ENCODE results near the gene CTDP1.

Gene CTDP1

DNA sequence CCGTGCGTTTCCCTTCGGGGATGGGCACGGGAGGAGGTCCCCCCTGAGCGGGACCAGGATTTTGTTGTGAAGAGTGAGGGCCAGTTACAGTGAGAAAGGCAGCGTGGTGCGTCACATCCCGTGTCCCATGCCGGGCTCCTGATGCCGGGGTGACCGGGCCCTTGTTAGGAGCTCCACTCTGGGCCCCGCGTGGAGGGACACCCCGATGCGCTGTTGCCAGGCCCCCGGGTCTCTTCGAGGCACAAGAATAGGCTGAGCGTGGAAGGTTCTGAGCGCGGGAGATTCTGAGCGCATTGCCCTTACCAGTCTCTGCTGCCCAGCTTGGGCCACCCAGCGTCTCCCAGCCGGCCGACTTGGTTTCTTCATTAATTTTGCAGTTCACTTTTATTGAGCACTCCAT lies 17.6 kb downstream of the CTDP1 start:
- no peak overlapping the region for H3K4me3 Mint-ChIP-seq
- peaks cover 9% of the 10 kb centered on the region for H3K4me1 Mint-ChIP-seq (ENCODE audit: low read depth)
- H3K27me3 Mint-ChIP-seq, result no peaks in the 10 kb centered on the region
- H3K9me3 Mint-ChIP-seq (ENCODE audit: low read depth), result no peaks in the 10 kb centered on the region
- no peaks in the 10 kb centered on the region for H3K36me3 Mint-ChIP-seq
- no peak overlapping the region for H3K27ac Mint-ChIP-seq

DNA sequence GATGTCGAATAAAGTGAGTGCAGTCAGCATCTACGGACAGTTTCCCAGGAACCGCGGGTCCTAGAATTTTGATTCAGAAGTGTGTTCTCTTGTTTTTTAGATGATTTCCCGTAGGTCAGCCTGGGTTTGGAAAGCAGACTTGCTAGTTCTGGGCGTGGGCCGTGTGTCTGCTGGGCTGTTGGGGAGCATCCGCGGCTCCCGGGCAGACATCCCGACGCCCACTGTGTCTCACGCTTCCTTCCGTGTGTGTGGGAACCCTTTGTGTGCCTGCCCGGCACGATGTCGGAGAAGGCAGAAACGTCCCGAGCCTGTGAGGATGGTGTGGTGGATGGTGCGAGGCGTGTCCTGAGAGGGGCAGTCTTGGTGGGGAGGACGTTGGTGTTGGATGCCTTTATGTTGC lies 18.4 kb downstream of the CTDP1 start:
- no peaks in the 10 kb centered on the region for H3K9me3 Mint-ChIP-seq (ENCODE audit: low read depth)
- H3K4me1 Mint-ChIP-seq (ENCODE audit: low read depth), result peaks cover 3% of the 10 kb centered on the region
- no peak overlapping the region for H3K27ac Mint-ChIP-seq
- no peaks in the 10 kb centered on the region for H3K27me3 Mint-ChIP-seq
- H3K36me3 Mint-ChIP-seq, result no peaks in the 10 kb centered on the region
- no peak overlapping the region for H3K4me3 Mint-ChIP-seq

GRCh38 chr18:79698668-79699335 lies 19.2 kb downstream of the CTDP1 start:
- no peaks in the 10 kb centered on the region for H3K9me3 Mint-ChIP-seq (ENCODE audit: low read depth)
- peaks cover 4% of the 10 kb centered on the region for H3K36me3 Mint-ChIP-seq
- no peaks in the 10 kb centered on the region for H3K27me3 Mint-ChIP-seq
- H3K4me3 Mint-ChIP-seq, result no peak overlapping the region
- peaks cover 1% of the 10 kb centered on the region for H3K4me1 Mint-ChIP-seq (ENCODE audit: low read depth)
- no peak overlapping the region for H3K27ac Mint-ChIP-seq

- Mint-ChIP-seq H3K9me3 (ENCODE audit: low read depth) (no peaks in the 10 kb centered on the region), H3K4me3 (no peak overlapping the region), H3K36me3 (peaks cover 4% of the 10 kb centered on the region), H3K27ac (no peak overlapping the region), H3K4me1 (ENCODE audit: low read depth) (peaks cover 1% of the 10 kb centered on the region), H3K27me3 (no peaks in the 10 kb centered on the region)
Observed at GRCh38 chr18:79699653-79700052, 20.1 kb downstream of the CTDP1 start.

DNA sequence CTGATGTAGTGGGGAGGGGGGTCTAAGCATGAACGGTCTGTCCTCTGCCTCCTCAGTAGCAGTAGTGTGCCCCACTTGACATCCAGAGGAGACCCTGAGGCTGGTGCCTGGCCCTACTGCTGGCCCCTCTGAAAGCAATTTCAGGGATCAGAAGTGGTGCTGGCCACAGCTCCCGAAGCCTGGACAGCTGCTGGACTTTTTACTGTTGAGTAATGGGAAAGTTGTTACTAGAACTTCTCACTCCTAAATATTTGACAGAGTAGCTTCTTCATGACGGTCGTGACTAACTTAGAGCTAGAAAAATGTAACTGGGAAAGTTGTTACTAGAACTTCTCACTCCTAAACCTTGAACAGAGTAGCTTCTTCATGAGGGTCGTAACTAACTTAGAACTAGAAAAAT lies 23.3 kb downstream of the CTDP1 start:
- Mint-ChIP-seq H3K9me3 (ENCODE audit: low read depth) (no peaks in the 10 kb centered on the region), H3K4me1 (ENCODE audit: low read depth) (peaks cover 1% of the 10 kb centered on the region), H3K27ac (no peak overlapping the region), H3K4me3 (no peak overlapping the region), H3K27me3 (no peaks in the 10 kb centered on the region), H3K36me3 (peaks cover 4% of the 10 kb centered on the region)

GRCh38 chr18:79704631-79705030 lies 25.0 kb downstream of the CTDP1 start:
- peaks cover 1% of the 10 kb centered on the region for H3K4me1 Mint-ChIP-seq (ENCODE audit: low read depth)
- H3K27ac Mint-ChIP-seq, result no peak overlapping the region
- H3K27me3 Mint-ChIP-seq, result no peaks in the 10 kb centered on the region
- peaks cover 4% of the 10 kb centered on the region for H3K36me3 Mint-ChIP-seq
- no peak overlapping the region for H3K4me3 Mint-ChIP-seq
- H3K9me3 Mint-ChIP-seq (ENCODE audit: low read depth), result no peaks in the 10 kb centered on the region

DNA sequence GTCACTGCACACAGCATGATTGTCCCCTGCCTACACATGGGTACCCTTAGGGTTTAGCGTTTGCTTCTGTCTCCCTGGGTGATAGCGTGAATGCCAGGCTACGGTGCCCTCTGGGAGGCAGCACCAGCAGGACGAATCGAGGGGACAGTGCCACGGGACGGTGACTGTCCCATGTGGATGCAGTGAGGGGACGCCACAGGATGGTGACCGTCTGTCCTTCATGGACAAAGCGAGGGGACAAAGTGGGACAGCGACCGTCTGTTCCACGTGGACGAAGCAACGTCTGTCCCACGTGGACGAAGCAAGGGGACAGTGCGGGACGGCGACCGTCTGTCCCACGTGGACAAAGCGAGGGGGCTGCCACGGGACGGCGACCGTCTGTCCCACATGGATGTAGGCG lies 25.7 kb downstream of the CTDP1 start:
- peaks cover 4% of the 10 kb centered on the region for H3K36me3 Mint-ChIP-seq
- no peaks in the 10 kb centered on the region for H3K4me1 Mint-ChIP-seq (ENCODE audit: low read depth)
- H3K9me3 Mint-ChIP-seq (ENCODE audit: low read depth), result no peaks in the 10 kb centered on the region

DNA sequence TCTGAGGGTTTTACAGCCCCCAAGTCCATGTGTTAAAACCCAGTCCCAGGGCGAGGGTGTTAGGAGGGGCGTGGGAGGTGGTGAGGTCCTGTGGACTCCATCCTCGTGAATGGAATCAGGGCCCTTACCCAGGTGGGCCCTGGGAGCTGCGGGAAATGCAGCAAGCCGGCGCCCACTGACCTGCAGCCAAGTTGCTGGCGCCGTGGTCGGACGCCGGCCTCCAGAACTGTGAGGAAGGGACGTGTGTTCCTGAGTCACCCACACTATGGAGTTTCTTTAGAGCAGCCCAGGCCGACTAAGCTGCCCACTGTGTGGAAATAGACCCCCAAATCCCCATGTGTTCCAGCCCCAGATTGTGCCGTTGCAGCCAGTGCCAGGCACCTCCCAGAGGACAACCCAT lies 26.4 kb downstream of the CTDP1 start:
- Mint-ChIP-seq H3K9me3 (ENCODE audit: low read depth) (no peaks in the 10 kb centered on the region), H3K4me3 (no peak overlapping the region), H3K4me1 (ENCODE audit: low read depth) (no peaks in the 10 kb centered on the region), H3K27ac (no peak overlapping the region), H3K36me3 (peaks cover 4% of the 10 kb centered on the region), H3K27me3 (no peaks in the 10 kb centered on the region)

More for the DNA sequence above, 25.7 kb downstream of the CTDP1 start:
- no peaks in the 10 kb centered on the region for H3K27me3 Mint-ChIP-seq
- H3K27ac Mint-ChIP-seq, result no peak overlapping the region
- no peak overlapping the region for H3K4me3 Mint-ChIP-seq

DNA sequence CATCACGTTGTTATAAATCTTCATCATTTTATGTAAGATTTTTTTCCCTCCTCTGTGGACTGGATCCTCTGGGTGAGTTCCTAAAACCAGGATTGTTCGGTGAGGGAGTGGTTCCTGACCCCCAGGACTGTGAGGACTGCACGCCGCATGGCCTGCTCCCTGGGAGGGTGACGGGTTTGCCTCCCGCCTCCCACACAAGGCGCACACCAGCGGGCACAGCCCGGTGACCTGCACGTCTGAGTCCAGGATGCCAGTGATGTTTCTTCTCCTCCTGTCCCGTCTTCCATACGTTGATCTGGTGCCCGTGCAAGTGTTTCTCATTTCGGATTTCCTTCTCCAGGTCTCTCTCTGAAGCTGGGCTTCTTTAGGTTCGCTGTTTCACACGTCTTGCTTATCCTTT lies 27.1 kb downstream of the CTDP1 start:
- Mint-ChIP-seq H3K9me3 (ENCODE audit: low read depth) (no peaks in the 10 kb centered on the region), H3K27ac (no peak overlapping the region), H3K4me1 (ENCODE audit: low read depth) (no peaks in the 10 kb centered on the region), H3K27me3 (no peaks in the 10 kb centered on the region), H3K36me3 (peaks cover 4% of the 10 kb centered on the region), H3K4me3 (no peak overlapping the region)

DNA sequence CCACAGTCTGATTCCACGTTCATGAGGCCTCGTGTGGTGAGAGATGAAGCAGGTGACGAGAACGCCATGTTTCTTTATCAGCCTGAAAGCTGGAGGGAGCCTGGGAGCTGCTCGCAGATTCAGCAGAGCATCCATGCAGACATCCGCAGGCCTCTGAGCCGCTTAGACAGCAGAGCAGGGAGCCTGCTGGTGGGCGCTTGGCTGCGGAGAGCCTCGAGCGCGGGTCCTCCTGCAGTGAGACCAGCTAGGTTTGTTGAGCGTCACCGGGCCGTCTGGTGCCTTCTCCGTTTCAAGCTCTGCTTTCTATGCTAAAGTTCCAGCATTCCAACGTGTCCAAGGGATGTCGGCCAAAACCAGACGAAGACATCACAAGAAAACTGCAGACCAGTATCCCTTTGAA lies 27.6 kb downstream of the CTDP1 start:
- no peak overlapping the region for H3K4me3 Mint-ChIP-seq
- H3K9me3 Mint-ChIP-seq (ENCODE audit: low read depth), result no peaks in the 10 kb centered on the region
- H3K27me3 Mint-ChIP-seq, result no peaks in the 10 kb centered on the region
- peaks cover 4% of the 10 kb centered on the region for H3K36me3 Mint-ChIP-seq
- no peak overlapping the region for H3K27ac Mint-ChIP-seq
- no peaks in the 10 kb centered on the region for H3K4me1 Mint-ChIP-seq (ENCODE audit: low read depth)

DNA sequence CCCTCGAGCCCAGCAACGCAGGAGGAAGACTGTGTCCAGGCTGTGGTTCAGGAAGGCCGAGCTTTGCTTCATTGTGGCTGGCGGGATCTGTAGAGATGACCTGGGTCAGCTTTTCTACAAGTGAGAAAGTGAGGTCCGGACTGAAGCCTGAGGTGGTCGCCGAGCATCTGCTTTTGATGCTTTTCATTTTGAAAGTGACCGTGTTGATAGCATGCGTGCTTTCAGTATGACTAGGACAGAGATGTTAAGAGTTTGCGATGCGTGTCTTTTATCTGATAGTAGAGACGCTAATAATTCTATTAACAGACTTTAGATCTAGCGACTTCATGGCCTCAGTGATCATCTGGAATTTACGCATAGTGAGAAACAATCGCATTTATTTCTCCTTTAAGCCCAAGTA lies 28.1 kb downstream of the CTDP1 start:
- Mint-ChIP-seq H3K4me1 (ENCODE audit: low read depth) (no peaks in the 10 kb centered on the region), H3K27me3 (no peaks in the 10 kb centered on the region), H3K9me3 (ENCODE audit: low read depth) (no peaks in the 10 kb centered on the region), H3K4me3 (no peak overlapping the region), H3K36me3 (peaks cover 4% of the 10 kb centered on the region), H3K27ac (no peak overlapping the region)

DNA sequence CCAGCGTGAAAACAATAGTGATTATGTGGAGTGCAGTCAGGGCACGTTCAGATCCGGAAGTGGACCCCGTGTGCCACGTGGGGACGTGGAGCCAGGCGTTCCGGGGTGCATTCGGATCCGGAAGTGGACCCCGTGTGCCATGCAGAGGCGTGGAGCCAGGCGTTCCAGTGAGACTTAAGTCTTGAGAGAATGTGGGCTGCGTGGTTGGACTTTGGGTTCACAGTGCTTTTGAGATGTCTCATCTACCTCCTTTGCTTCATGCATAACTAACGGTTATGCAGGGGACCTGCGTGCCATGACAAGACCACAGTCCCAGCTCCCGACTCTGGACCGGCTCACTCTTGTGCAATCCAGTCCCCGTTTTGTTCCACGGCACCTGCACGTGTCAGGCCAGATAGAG lies 28.8 kb downstream of the CTDP1 start:
- Mint-ChIP-seq H3K36me3 (peaks cover 4% of the 10 kb centered on the region), H3K27me3 (no peaks in the 10 kb centered on the region), H3K9me3 (ENCODE audit: low read depth) (no peaks in the 10 kb centered on the region), H3K27ac (no peak overlapping the region), H3K4me3 (no peak overlapping the region), H3K4me1 (ENCODE audit: low read depth) (no peaks in the 10 kb centered on the region)

DNA sequence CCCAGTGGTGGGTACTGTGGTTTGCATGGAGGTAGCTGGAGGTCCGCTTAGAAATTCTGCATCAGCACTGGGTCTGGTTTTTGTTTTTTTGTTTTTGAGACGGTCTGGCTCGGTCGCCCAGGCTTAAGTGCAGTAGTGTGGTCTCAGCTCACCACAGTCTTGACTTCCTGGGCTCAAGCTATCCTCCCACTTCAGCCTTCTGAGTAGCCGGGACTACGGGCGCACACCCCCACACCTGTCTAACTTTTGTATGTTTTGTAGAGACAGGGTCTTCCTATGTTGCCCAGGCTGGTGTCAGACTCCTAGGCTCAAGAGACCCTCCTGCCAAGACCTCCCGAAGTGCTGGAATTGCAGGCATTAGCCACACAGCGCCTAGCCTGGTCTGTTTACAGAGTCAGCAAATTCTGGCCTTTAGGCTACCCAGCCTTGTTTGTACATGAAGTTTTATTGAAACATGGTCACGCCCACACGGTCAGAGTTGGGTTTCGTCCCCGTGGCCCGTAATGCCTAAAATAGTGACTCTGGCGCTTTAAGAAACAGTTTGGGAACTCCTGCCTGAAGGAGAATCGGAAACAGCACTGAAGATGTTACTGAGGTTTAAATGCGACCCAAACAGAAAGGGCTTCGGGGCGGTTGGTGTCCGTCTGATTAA lies 32.7 kb downstream of the CTDP1 start:
- H3K9me3 Mint-ChIP-seq (ENCODE audit: low read depth), result no peaks in the 10 kb centered on the region

DNA sequence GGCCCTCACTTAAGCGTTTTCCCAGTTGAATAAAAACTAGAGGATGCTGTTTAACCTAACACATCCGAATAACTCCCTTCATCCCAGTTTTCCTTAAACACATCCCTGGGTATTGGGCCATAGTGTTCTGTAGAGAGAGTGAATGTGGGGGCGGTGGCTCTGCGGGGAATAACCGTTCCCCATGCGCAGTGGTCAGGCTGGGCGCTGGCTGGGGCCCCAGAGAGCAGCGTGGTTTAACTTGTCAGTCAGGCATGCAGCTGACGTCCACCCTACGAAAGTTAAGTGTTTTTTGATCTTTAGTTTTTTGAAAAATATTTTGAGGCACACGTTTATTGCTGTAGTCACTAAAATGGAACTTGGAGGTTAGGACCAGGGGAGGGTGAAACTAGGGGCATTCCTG lies 33.7 kb downstream of the CTDP1 start:
- peaks cover 2% of the 10 kb centered on the region for H3K4me1 Mint-ChIP-seq (ENCODE audit: low read depth)
- peaks cover 2% of the 10 kb centered on the region for H3K36me3 Mint-ChIP-seq
- H3K27ac Mint-ChIP-seq, result no peak overlapping the region
- H3K9me3 Mint-ChIP-seq (ENCODE audit: low read depth), result no peaks in the 10 kb centered on the region
- H3K4me3 Mint-ChIP-seq, result no peak overlapping the region
- no peaks in the 10 kb centered on the region for H3K27me3 Mint-ChIP-seq

More for the DNA sequence above, 32.7 kb downstream of the CTDP1 start:
- no peak overlapping the region for H3K4me3 Mint-ChIP-seq
- H3K27ac Mint-ChIP-seq, result no peak overlapping the region
- peaks cover 2% of the 10 kb centered on the region for H3K4me1 Mint-ChIP-seq (ENCODE audit: low read depth)
- H3K36me3 Mint-ChIP-seq, result peaks cover 2% of the 10 kb centered on the region
- H3K27me3 Mint-ChIP-seq, result no peaks in the 10 kb centered on the region

- peaks cover 2% of the 10 kb centered on the region for H3K4me1 Mint-ChIP-seq (ENCODE audit: low read depth)
- no peak overlapping the region for H3K4me3 Mint-ChIP-seq
- H3K36me3 Mint-ChIP-seq, result peaks cover 4% of the 10 kb centered on the region
- no peak overlapping the region for H3K27ac Mint-ChIP-seq
- no peaks in the 10 kb centered on the region for H3K27me3 Mint-ChIP-seq
- H3K9me3 Mint-ChIP-seq (ENCODE audit: low read depth), result no peaks in the 10 kb centered on the region
Observed at GRCh38 chr18:79714531-79715240, 35.1 kb downstream of the CTDP1 start.

All from activated naive CD8-positive, alpha-beta T cell (primary cell).